ENCODE measurements around the gene NUDT15.

The NUDT15 gene

GRCh38 chr13:48037346-48038173 is at the start of gene NUDT15:
NUDT15 (plus strand) TSS chr13:48037726; CDS start chr13:48037747, 21 bp downstream.
- TF ChIP-seq, protein P1, sequence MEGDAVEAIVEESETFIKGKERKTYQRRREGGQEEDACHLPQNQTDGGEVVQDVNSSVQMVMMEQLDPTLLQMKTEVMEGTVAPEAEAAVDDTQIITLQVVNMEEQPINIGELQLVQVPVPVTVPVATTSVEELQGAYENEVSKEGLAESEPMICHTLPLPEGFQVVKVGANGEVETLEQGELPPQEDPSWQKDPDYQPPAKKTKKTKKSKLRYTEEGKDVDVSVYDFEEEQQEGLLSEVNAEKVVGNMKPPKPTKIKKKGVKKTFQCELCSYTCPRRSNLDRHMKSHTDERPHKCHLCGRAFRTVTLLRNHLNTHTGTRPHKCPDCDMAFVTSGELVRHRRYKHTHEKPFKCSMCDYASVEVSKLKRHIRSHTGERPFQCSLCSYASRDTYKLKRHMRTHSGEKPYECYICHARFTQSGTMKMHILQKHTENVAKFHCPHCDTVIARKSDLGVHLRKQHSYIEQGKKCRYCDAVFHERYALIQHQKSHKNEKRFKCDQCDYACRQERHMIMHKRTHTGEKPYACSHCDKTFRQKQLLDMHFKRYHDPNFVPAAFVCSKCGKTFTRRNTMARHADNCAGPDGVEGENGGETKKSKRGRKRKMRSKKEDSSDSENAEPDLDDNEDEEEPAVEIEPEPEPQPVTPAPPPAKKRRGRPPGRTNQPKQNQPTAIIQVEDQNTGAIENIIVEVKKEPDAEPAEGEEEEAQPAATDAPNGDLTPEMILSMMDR (IDR thresholded peaks at IDR 0.05; ENCODE audit: control insufficient read depth, extremely low read depth, insufficient read depth): peak; percentile 92
- DNase-seq (ENCODE audit: low read depth): peak; percentile 88
- peak within 1 kb of the TSS; percentile 87 for H3K4me3 ChIP-seq (ENCODE audit: low read depth, low read length)

DNA sequence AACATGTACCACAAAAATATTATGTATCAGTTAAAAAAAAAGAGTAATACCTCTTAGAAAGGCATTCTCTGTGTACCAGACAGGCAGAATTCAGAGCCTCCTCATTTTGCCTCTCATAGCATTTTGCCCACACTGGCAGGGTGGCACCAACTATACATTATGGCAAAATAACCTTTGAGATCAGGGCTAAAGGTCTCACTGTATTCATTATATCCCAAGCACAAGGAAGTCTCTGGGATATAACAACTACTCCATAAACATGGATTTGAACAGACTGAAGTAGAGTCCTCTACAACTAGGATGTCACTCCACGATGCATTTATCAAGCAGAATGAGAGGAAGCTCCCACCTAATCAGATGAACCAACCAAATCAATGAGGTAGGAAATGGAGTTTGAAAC is 47.1 kb upstream of the NUDT15 start:
- no peak for DNase-seq (ENCODE audit: low read depth)
- no peak overlapping the region for H3K4me3 ChIP-seq (ENCODE audit: low read depth, low read length)
- TF ChIP-seq, protein P1 (IDR thresholded peaks at IDR 0.05; ENCODE audit: control insufficient read depth, extremely low read depth, insufficient read depth): no peak

GRCh38 chr13:47990920-47991466 is 46.5 kb upstream of the NUDT15 start:
- no peak for DNase-seq (ENCODE audit: low read depth)
- no peak overlapping the region for H3K4me3 ChIP-seq (ENCODE audit: low read depth, low read length)
- TF ChIP-seq, protein P1 (IDR thresholded peaks at IDR 0.05; ENCODE audit: control insufficient read depth, extremely low read depth, insufficient read depth): no peak

DNA sequence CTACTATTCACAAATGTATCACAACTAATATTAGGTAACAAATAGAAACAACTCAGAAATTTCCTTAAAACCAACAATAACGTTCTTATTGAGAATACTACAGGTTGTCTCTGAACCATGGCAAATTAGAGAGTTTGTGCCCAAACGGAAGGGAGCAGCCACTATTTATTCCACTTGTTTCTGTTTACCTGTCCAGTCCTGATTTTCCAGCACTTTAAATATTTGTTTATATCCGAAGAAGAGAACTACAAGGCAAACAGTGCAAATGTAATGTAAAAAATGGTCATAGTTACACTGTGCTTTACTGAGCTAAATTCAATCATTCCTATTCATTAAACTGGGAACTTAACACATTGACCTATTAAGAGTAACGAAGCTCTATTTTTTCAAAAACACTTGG is 45.7 kb upstream of the NUDT15 start:
- DNase-seq (ENCODE audit: low read depth): no peak
- TF ChIP-seq, protein P1 (IDR thresholded peaks at IDR 0.05; ENCODE audit: control insufficient read depth, extremely low read depth, insufficient read depth): no peak

DNA sequence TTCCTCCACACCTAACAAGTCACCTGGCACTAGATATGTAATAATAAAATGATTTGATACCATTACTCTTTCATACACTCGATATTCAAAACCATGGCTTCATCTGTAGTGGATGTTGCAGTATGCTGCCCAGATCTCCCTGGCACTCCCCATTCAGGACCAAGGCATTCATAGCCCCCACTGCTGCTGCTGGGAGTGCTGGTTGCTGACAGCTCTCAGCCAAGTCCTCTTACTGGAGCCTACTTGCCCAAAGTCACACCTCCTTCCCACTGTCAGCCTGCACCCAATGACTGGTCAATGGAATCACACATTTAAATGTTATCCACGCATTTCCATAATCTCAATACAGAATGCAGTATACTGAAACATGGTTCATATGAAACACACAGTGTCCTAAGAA is 40.1 kb upstream of the NUDT15 start:
- no peak overlapping the region for H3K4me3 ChIP-seq (ENCODE audit: low read depth, low read length)
- TF ChIP-seq, protein P1 (IDR thresholded peaks at IDR 0.05; ENCODE audit: control insufficient read depth, extremely low read depth, insufficient read depth): no peak
- no peak for DNase-seq (ENCODE audit: low read depth)

More for the DNA sequence above, 45.7 kb upstream of the NUDT15 start:
- H3K4me3 ChIP-seq (ENCODE audit: low read depth, low read length): no peak overlapping the region

DNA sequence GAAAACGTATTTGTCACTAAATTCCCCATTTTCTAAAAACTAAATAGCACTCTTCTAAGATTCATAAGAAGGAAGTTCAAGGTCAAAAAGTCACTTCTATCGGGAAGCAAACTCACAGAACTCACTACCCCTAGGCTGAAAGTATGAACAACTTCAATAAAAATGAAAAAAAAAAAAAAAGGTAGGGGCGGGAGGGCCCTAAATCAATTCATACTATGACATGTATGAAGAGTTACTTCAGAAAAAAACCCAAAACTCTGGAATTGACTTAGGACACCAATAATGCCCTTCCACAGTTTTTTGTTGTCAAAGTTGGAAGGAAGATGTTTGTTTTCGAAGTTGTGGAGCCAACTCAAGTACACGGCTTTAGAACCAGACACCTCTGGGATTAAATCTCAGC is 37.6 kb upstream of the NUDT15 start:
- peak overlapping the region; percentile 84 for H3K4me3 ChIP-seq (ENCODE audit: low read depth, low read length)
- TF ChIP-seq, protein P1 (IDR thresholded peaks at IDR 0.05; ENCODE audit: control insufficient read depth, extremely low read depth, insufficient read depth): no peak
- DNase-seq (ENCODE audit: low read depth): no peak
